IgD-negative memory B cell (primary cell): ENCODE data around the gene GLIS1. TPM values are rescaled to one million over a fixed set of nuclear protein-coding genes. Genes with fewer than 3 reads are reported as not detected.

Experiments used
- H3K27ac Mint-ChIP-seq, 3 donors: one replicate each; pipeline ENCODE4 v1.8.0; 2020 to 2022; ENCODE audit warnings: mild to moderate bottlenecking in 3 of 3, mixed read lengths in 3 of 3, moderate library complexity in 1 of 3
- H3K27me3 Mint-ChIP-seq: one replicate; pipeline ENCODE4 v1.8.0; 2021; ENCODE audit warnings: mixed read lengths
- H3K36me3 Mint-ChIP-seq: one replicate; pipeline ENCODE4 v1.8.0; 2020; ENCODE audit warnings: mild to moderate bottlenecking, mixed read lengths
- H3K4me1 Mint-ChIP-seq, 3 donors: one replicate each; pipeline ENCODE4 v1.8.0; 2020 to 2022; ENCODE audit warnings: mixed read lengths in 3 of 3, mild to moderate bottlenecking in 1 of 3
- H3K4me3 Mint-ChIP-seq, 4 donors: one replicate each; pipeline ENCODE4 v1.8.0; 2020 to 2022; ENCODE audit warnings: mild to moderate bottlenecking in 4 of 4, mixed read lengths in 4 of 4, moderate library complexity in 3 of 4
- H3K9me3 Mint-ChIP-seq, 3 donors: one replicate each; pipeline ENCODE4 v1.8.0; 2020 to 2021; ENCODE audit warnings: mixed read lengths in 3 of 3, mild to moderate bottlenecking in 1 of 3
- polyA plus RNA-seq: library from polyadenylated mRNA; unstranded; fragments of 300-500 nt; fragmentation: Illumina TruSeq; gene quantifications from one replicate; pipeline ENCODE4 v1.2.3, GENCODE V29; 2021

The GLIS1 gene
- polyA plus RNA-seq, 1 donor from 2014 or later = not detected

DNA sequence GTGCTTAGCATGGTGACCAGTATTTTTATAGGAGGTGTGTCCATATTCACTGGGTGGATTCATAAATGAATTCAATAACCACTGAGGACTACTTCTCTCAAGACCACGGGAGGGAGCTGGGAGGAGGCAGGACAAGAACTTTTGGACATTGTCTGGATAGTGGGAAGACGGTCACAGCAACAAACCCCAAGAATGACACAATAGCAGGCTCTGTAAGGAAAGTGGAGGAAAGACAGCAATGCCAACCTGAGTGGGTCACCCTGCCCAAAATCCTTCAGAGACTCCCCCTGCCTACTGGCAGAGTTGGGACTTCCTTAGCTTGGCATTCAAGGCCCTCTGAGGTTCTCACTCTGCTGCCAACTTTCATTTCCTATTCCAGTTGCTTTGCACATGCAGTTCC, 42.0 kb downstream of the GLIS1 start:
- H3K36me3 Mint-ChIP-seq = peaks cover 4% of the 10 kb centered on the region
- H3K4me3 Mint-ChIP-seq = no peak overlapping the region
- H3K27me3 Mint-ChIP-seq = peaks cover 8% of the 10 kb centered on the region
- peaks cover 0 to 3% (median 0%) of the 10 kb centered on the region in 3 donors for H3K9me3 Mint-ChIP-seq
- peaks cover 0 to 1% (median 0%) of the 10 kb centered on the region in 3 donors for H3K4me1 Mint-ChIP-seq
- H3K27ac Mint-ChIP-seq = no peak overlapping the region

- Mint-ChIP-seq H3K9me3 (peaks cover 0 to 3% (median 0%) of the 10 kb centered on the region in 3 donors), H3K4me3 (no peak overlapping the region), H3K36me3 (peaks cover 4% of the 10 kb centered on the region), H3K27me3 (peaks cover 9% of the 10 kb centered on the region), H3K27ac (no peak overlapping the region), H3K4me1 (peaks cover 0 to 1% (median 0%) of the 10 kb centered on the region in 3 donors)
Measured at GRCh38 chr1:53696571-53696970, 42.4 kb downstream of the GLIS1 start.

- Mint-ChIP-seq H3K36me3 (peaks cover 4% of the 10 kb centered on the region), H3K27me3 (peaks cover 11% of the 10 kb centered on the region), H3K4me3 (no peak overlapping the region), H3K9me3 (peaks cover 0 to 3% (median 1%) of the 10 kb centered on the region in 3 donors), H3K27ac (no peak overlapping the region), H3K4me1 (peaks cover 0 to 1% (median 0%) of the 10 kb centered on the region in 3 donors)
Measured at GRCh38 chr1:53696051-53696450, 42.9 kb downstream of the GLIS1 start.

DNA sequence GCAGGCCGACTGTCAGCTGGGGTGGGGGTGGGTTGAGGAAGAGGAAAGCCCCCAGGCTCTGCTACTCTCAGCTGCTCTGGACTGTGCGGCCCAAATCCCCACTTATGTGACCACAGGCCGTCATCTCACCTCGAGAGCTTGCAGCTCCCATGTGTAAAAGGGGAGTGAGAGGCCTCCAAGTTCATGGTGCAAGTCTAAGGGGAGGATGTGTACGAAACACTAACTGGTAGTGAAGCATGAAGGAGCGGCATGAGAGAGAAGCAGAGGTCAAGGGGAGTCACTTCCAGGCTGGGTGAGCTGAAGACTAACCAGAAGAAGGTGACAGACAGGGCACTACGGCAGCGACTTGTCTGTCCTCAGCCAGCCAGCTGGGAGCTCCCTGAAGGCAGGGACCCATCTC, 43.8 kb downstream of the GLIS1 start:
- Mint-ChIP-seq H3K9me3 (peaks cover 0 to 1% (median 1%) of the 10 kb centered on the region in 3 donors), H3K4me1 (peaks cover 0 to 1% (median 0%) of the 10 kb centered on the region in 3 donors), H3K27ac (no peak overlapping the region), H3K36me3 (peaks cover 2% of the 10 kb centered on the region), H3K4me3 (no peak overlapping the region), H3K27me3 (peaks cover 11% of the 10 kb centered on the region)

GRCh38 chr1:53694718-53695091, 44.3 kb downstream of the GLIS1 start:
- Mint-ChIP-seq H3K27me3 (peaks cover 11% of the 10 kb centered on the region), H3K4me3 (no peak overlapping the region), H3K36me3 (peaks cover 2% of the 10 kb centered on the region), H3K4me1 (peaks cover 0 to 1% (median 0%) of the 10 kb centered on the region in 3 donors), H3K27ac (no peak overlapping the region), H3K9me3 (peaks cover 0 to 1% (median 1%) of the 10 kb centered on the region in 3 donors)

- Mint-ChIP-seq H3K27me3 (peaks cover 14% of the 10 kb centered on the region), H3K27ac (no peak overlapping the region), H3K4me3 (no peak overlapping the region), H3K36me3 (peaks cover 2% of the 10 kb centered on the region), H3K9me3 (peaks cover 0 to 1% (median 1%) of the 10 kb centered on the region in 3 donors), H3K4me1 (peaks cover 0 to 1% (median 0%) of the 10 kb centered on the region in 3 donors)
Measured at GRCh38 chr1:53693773-53694717, 44.9 kb downstream of the GLIS1 start.

DNA sequence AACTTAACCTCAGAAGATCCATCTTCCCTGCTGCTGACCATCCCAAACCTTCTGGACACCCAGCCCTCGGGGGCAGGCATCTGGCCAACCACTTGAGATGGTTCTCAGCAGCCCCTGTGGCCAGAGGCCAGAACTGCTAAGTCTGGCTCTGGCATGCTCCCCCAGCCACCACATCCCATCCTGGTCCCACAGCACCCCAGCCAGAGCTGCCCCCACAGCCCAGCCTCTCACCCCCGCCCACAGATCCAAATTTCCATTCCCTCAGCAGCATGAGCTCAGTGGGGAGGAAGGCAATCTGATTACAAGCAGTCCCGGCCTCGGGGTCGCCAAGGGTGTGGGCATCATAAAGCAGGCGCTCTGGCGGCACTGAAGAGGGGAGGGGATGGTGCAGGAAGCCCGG, 45.6 kb downstream of the GLIS1 start:
- Mint-ChIP-seq H3K4me3 (no peak overlapping the region), H3K9me3 (peaks cover 0 to 1% (median 1%) of the 10 kb centered on the region in 3 donors), H3K36me3 (peaks cover under 1% of the 10 kb centered on the region), H3K27me3 (peaks cover 14% of the 10 kb centered on the region), H3K27ac (no peak overlapping the region), H3K4me1 (peaks cover 0 to 1% (median 0%) of the 10 kb centered on the region in 3 donors)

DNA sequence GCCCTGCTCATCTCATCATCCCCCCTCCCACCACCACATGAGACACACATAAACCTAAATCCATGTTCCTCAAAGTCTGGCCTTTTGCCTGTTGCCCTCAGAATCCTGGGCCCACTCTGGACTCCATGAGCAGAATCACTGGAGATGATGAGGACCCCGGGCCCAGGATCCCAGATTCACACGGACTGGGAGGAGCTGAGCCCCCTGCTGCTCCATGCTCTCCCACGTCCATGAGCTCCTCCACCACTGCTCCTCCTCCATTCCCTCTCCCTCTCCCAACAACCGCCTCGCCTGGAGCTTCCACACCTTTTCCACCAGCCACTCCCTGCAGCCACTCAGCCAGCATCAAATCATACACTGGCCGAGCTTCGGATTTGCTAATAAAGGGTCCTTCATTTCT, 47.6 kb downstream of the GLIS1 start:
- Mint-ChIP-seq H3K27ac (no peak overlapping the region), H3K9me3 (peaks cover 0 to 1% (median 0%) of the 10 kb centered on the region in 3 donors), H3K27me3 (peaks cover 23% of the 10 kb centered on the region), H3K36me3 (no peaks in the 10 kb centered on the region), H3K4me1 (peaks cover 0 to 1% (median 0%) of the 10 kb centered on the region in 3 donors), H3K4me3 (no peak overlapping the region)

DNA sequence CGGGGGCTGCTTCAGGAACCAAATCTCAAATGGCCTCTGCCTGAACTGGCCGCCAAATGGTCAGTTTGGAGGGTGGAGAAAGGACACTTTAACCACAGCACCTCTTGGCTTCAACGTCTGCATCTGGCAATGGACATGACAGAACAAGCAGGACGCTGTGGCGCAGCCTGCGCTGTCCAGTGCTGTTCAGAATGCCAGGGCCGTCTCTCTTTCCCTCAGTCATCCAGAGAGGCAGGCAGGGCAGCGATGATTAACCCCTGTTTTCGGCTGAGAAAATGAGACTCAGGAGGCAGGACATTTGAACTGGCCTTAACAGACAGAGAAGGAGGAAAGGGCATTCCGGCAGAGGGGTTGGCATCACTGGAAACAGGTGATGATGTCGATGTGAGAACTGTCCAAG, 48.6 kb downstream of the GLIS1 start:
- no peak overlapping the region for H3K4me3 Mint-ChIP-seq
- peaks cover 0 to 1% (median 0%) of the 10 kb centered on the region in 3 donors for H3K9me3 Mint-ChIP-seq
- no peaks in the 10 kb centered on the region for H3K36me3 Mint-ChIP-seq
- peaks cover 30% of the 10 kb centered on the region for H3K27me3 Mint-ChIP-seq
- peaks cover 0 to 1% (median 0%) of the 10 kb centered on the region in 3 donors for H3K4me1 Mint-ChIP-seq
- no peak overlapping the region for H3K27ac Mint-ChIP-seq

DNA sequence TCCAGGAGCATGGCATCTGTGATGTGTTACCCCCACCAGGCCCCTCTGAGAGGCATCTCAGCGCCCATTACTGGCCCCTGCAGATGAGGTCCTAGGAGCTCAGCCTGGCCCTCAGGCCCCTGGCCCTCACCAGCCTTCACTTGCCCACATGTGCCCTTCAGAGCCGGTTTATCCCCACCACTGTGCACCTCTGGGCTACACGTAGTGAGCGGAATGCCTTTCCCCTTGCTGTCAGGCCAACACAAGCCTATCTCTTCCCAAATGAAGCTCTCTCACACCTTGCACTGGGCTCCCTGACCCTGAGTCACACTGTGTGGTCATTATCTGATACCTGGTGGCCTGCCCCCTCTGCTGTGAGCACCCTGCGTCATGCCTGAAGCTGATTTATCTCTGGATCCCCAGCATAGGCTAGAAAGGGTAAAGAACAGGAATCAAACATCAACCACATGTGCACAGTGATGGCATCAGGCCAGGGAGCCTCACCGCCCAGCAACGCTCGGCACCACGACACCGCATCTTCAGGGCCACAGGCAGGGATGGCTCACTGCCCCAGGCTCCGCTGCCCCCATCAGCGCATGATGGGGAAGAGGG, 49.1 kb downstream of the GLIS1 start:
- Mint-ChIP-seq H3K4me3 (no peak overlapping the region), H3K4me1 (peaks cover 0 to 1% (median 0%) of the 10 kb centered on the region in 3 donors), H3K36me3 (no peaks in the 10 kb centered on the region), H3K27me3 (peaks cover 34% of the 10 kb centered on the region), H3K27ac (no peak overlapping the region), H3K9me3 (peaks cover 0 to 1% (median 0%) of the 10 kb centered on the region in 3 donors)

GRCh38 chr1:53689223-53689622, 49.7 kb downstream of the GLIS1 start:
- H3K9me3 Mint-ChIP-seq = peaks cover 0 to 1% (median 0%) of the 10 kb centered on the region in 3 donors
- H3K27ac Mint-ChIP-seq = peak overlapping the region in 1 of 3 donors; percentile 11
- peaks cover 0 to 1% (median 0%) of the 10 kb centered on the region in 3 donors for H3K4me1 Mint-ChIP-seq
- H3K36me3 Mint-ChIP-seq = no peaks in the 10 kb centered on the region
- H3K4me3 Mint-ChIP-seq = no peak overlapping the region
- peaks cover 38% of the 10 kb centered on the region for H3K27me3 Mint-ChIP-seq

- H3K27me3 Mint-ChIP-seq = peaks cover 39% of the 10 kb centered on the region
Measured at GRCh38 chr1:53688381-53689102, 50.4 kb downstream of the GLIS1 start.

DNA sequence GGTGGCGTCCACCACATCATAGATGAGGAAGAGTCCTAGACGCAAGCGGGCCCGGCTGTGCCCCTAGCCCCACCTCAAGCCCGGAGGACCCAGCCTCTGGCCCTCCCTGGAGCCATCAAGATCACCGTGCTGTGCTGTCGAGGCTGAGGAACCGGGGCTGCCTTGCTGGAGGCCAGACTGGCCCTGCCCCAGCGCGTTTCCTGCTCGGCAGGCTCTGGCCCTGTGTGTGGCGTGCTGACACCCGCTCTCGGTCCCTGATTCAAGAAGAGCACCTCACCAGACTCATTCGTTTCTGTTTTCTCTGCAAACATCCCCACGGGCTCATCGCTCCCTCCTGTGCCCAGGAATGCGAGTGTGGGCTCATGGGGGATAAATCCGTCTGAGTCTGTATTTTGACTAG, 51.1 kb downstream of the GLIS1 start:
- Mint-ChIP-seq H3K9me3 (peaks cover 0 to 1% (median 0%) of the 10 kb centered on the region in 3 donors), H3K27ac (no peak overlapping the region), H3K4me3 (no peak overlapping the region), H3K4me1 (no peaks in the 10 kb centered on the region), H3K36me3 (no peaks in the 10 kb centered on the region), H3K27me3 (peaks cover 40% of the 10 kb centered on the region)

More at GRCh38 chr1:53688381-53689102, 50.4 kb downstream of the GLIS1 start:
- no peak overlapping the region for H3K27ac Mint-ChIP-seq
- H3K4me3 Mint-ChIP-seq = no peak overlapping the region
- H3K36me3 Mint-ChIP-seq = no peaks in the 10 kb centered on the region
- H3K9me3 Mint-ChIP-seq = peaks cover 0 to 1% (median 0%) of the 10 kb centered on the region in 3 donors
- H3K4me1 Mint-ChIP-seq = peaks cover 0 to 1% (median 0%) of the 10 kb centered on the region in 3 donors

GRCh38 chr1:53687426-53687825, 51.5 kb downstream of the GLIS1 start:
- H3K4me1 Mint-ChIP-seq = no peaks in the 10 kb centered on the region
- peaks cover 36% of the 10 kb centered on the region for H3K27me3 Mint-ChIP-seq
- peaks cover 0 to 1% (median 0%) of the 10 kb centered on the region in 3 donors for H3K9me3 Mint-ChIP-seq
- no peaks in the 10 kb centered on the region for H3K36me3 Mint-ChIP-seq
- H3K27ac Mint-ChIP-seq = no peak overlapping the region
- H3K4me3 Mint-ChIP-seq = no peak overlapping the region

GRCh38 chr1:53686965-53687267, 52.0 kb downstream of the GLIS1 start:
- no peak overlapping the region for H3K4me3 Mint-ChIP-seq
- peaks cover 40% of the 10 kb centered on the region for H3K27me3 Mint-ChIP-seq
- peaks cover 0 to 1% (median 0%) of the 10 kb centered on the region in 3 donors for H3K9me3 Mint-ChIP-seq
- H3K27ac Mint-ChIP-seq = no peak overlapping the region
- peaks cover 0 to 3% (median 0%) of the 10 kb centered on the region in 3 donors for H3K4me1 Mint-ChIP-seq
- no peaks in the 10 kb centered on the region for H3K36me3 Mint-ChIP-seq
